Right lobe of liver (tissue), 4 donors: Measurements from ENCODE around the gene WDR27.

Experiments used
- POLR2A ChIP-seq: fragments of 450-650 bp; IDR thresholded peaks from one replicate; pipeline ENCODE4 v1.6.1; 2017; ENCODE audit warnings: antibody characterized with exemption, mild to moderate bottlenecking
- TF ChIP-seq, protein P1 (sequence below), 4 donors: fragments of 200-600 bp in 3 of 4; fragments of 450-650 bp in 1 of 4; IDR thresholded peaks; one replicate each; pipeline versions ENCODE4 v1.5.1 to v1.8.0; 2016 to 2022; ENCODE audit warnings: antibody characterized with exemption in 4 of 4, mild to moderate bottlenecking in 2 of 4
- donor health status: DM: no; HTN: no; CAD: no.
- donor health status: DM: no; HTN: no; CAD: no.
- donor health status: DM: no; HTN: yes; CAD: no.

DNA sequence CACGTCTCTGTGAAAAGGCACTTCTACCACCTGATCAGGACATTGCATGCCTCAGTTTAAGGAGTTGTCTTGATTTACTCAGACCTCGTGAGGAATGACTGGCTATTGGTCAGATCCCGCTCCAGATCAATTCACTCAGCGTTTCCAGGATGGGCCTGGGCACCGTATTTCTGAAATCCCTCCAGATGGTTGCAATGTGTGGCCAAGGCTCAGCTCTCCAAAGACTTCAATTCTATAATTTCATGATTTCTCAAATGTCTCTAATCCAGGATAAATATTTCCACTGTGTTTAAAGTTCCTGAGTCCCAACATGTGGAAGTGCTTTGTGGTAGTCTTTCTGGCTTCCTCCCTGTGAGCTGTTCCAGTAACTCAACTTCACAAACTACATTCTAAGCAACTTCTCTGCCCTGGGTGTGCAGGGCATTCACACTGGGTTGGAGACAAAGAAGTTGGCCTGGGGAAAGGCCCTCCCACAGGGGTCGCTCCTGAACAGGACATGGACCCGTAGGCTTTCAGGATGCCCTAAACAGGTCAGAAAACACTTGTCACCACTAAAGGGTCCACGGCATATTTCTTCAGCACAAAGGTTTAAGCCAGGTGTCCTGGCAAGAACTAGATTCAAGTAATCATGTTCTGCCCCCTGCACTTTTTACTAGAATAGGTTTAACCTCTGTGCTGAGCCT, 212.1 kb downstream of the WDR27 start:
- TF ChIP-seq, protein P1, sequence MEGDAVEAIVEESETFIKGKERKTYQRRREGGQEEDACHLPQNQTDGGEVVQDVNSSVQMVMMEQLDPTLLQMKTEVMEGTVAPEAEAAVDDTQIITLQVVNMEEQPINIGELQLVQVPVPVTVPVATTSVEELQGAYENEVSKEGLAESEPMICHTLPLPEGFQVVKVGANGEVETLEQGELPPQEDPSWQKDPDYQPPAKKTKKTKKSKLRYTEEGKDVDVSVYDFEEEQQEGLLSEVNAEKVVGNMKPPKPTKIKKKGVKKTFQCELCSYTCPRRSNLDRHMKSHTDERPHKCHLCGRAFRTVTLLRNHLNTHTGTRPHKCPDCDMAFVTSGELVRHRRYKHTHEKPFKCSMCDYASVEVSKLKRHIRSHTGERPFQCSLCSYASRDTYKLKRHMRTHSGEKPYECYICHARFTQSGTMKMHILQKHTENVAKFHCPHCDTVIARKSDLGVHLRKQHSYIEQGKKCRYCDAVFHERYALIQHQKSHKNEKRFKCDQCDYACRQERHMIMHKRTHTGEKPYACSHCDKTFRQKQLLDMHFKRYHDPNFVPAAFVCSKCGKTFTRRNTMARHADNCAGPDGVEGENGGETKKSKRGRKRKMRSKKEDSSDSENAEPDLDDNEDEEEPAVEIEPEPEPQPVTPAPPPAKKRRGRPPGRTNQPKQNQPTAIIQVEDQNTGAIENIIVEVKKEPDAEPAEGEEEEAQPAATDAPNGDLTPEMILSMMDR (IDR thresholded peaks at IDR 0.05) = no peak
- no peak for TF ChIP-seq POLR2A
